HG03045 (cell line): ENCODE measurements around the gene DPYSL3.
A peak's percentile ranks its signal among the peaks of the same experiment; 100 is the strongest.

Experiments
- ATAC-seq: cut with Tn5 transposase; IDR thresholded peaks from one replicate; pipeline ENCODE4 v1.9.1; 2021; ENCODE audit warnings: mild to moderate bottlenecking, moderate library complexity; ENCODE audit not compliant: unreplicated experiment

The DPYSL3 gene

DNA sequence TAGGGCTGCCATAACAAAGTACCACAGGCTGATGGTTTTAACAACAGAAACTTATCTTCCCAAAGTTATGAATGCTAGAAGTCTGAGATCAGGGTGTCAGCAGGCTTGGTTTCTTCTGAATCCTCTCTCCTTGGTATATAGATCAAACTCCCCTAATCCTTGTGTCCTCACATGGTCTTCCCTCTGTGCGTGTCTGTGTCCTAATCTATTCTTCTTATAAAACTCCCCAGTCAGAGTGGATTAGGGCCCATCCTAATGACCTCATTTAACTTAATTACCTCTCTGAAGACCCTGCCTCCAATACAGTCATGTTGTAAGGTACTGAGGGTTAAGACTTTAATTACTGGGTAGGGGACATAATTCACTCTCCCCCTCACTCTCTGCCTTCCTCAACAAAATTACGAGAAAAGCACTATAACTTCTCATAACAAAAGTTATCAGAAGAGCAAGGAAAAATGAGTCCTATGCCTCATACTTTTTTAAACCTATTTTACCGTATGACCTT, 68.6 kb downstream of the DPYSL3 start:
- ATAC-seq, result no peak

DNA sequence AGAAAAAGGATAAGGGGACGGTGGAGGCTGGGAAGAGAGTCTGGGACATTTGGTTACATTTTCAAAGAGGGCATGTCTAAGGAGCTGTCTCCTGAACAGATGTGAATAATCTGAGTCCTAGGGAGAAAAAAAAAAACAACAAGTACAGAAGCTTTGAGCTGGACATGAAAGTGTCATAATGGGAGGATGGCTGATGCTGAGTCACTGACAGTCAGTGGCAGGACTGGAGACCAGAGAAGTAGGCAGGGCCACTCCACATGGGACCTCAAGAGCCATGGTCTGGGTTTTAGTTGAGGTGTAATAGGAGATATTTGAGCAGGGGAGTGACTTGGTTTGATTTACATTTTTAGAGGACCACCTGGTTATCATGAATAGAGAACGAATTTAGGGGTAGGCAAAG, 70.6 kb downstream of the DPYSL3 start:
- no peak for ATAC-seq

DNA sequence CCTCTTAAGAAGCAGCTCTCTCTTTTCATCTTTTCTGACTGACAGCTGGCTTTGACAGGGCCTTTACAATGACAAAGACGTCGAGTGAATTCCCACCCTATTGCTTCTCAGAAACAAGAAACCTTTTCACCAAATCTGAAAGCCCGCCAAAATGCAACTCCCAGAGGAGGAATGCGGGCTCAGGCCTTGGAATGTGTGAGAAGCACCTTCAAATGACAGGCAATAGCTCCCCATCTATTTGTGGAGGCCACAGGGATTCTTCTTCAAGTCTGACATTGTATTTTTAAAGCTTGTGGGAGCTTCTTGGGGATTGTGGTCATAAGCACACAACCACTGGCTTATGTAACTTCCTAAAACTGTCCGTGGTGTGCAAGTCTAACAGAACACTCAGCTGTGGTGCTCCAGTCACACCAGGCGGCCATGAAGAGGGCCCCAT, 72.7 kb downstream of the DPYSL3 start:
- ATAC-seq, result no peak

DNA sequence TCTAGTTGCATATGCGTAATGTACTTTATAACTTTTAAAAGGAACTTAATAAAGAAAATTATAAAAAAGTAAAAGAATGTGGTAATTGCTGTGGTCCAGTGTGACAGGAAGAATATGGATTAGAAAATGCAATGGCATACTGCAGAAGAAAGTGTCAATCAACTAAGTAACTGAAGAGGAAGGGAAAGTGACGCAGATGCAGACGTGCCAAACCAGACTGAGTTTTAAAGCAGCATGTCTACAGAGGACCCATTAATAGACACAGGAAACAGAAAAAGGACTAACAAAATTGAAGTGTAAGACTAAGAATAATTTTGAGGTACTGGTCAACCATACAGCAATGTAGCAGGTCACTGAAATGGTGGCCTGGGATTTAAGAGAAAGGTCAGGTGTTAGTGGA, 73.3 kb downstream of the DPYSL3 start:
- no peak for ATAC-seq

DNA sequence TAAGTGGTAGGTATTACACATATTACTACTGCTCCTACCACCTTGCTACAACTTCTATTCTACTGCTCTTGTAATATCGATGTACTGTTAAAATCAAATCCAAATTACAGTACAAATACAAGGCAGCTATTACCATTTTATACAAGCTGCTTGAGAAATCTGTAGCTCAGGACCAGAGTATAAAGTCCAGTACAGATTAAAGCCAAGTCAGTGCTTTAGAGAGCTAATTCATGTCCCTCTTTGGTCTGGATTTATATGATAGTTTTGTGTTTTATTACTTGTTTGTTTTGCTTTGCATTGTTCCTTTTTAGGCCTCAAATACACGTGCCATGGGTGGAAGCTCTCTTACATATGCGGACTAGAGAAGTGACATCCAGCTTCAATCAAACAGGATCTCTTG, 75.8 kb downstream of the DPYSL3 start:
- ATAC-seq, result no peak

DNA sequence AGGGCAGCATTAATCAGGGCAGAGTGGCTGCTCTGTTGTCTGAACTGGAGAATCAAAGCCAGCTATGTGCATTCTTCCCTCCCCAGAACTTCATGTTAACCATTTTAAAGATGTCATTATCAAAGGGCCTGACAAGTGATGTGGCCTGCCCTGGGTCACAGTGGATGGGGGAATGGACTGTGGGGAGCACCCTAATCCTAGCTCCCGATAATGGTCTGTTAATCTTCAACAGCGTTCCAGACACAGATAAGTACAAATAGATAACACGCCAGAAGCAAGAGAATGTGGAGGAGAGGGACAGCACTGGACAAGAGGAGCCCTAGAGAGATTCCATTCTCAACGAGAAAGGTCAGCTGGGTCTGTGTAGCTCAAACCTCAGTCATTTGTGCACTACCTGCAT, 77.5 kb downstream of the DPYSL3 start:
- ATAC-seq, result no peak

DNA sequence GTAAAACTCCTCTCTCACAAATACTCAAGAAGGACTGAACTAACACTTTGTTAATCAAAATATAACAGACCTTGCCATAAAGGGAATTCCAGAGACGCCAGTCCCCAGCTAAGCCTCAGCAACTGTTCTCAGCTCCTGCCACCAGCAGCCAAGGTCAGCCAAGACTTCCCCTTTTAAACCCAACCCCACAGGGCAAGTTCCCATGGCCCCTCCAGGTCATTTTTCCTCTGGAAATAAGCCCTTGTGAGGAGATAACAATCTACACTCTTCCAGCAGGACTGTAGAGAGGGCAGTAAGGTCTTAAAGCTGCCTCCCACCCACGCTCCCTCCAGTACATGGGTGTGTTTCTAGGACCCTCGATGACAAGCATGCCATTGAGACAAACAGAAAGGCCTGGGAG, 78.3 kb downstream of the DPYSL3 start:
- no peak for ATAC-seq

DNA sequence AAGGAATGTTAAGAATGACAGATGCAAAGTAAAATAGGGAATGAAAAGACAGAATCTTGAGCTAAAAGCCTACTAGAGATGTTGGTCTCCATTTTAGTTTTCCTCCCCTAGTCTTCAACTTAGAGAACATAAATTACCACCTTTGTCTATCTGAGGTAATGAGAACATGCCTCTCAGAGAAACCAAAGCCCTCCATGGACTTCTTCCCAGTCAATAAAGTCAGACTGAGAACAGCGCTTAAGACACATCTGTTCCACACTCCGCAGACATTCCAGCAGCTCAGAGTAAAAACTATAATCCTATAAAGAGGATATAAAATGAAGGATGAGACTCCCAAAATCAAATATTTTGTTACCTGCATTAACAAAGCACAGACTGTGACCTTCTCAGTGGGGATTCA, 79.2 kb downstream of the DPYSL3 start:
- no peak for ATAC-seq

DNA sequence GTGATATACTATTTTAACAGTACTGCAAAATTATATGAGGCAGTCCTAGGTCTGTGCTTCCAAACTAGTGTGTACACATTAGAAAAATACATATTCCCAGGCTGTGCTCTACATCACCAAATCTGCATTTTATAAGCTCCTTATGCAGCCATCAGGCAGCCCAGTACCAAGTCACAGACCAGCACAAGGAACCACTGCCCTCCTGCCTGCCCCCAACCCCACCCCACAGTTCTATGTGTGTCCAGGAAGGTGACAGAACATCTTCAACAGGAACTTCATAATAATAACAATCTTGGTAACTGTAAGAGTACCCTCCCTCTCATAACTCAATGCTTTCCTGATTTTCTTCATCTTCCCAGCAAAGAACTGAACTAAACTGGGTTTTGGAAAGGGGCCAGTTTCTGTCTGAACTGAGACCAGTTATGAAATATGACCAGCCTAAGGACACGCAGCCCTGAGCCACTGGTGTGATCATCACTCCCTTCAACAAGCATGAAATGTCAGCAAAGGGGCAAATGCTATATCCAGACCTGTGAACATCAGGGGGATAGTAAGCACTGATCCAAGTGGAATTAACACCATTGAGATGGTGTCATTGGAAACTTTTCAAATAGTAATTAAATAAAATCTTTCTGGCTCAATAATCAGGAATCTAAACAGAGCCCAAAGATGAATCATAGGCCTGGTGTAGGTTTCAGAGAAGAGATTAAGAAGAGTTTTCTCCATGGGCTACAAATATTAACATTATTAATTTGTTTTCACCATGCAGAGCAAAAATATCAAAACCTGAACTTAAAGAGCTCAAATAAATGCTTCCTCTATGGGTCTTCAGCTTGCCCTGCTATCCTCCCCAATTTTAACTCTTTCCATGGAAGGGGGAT, 82.1 kb downstream of the DPYSL3 start:
- ATAC-seq, result no peak

DNA sequence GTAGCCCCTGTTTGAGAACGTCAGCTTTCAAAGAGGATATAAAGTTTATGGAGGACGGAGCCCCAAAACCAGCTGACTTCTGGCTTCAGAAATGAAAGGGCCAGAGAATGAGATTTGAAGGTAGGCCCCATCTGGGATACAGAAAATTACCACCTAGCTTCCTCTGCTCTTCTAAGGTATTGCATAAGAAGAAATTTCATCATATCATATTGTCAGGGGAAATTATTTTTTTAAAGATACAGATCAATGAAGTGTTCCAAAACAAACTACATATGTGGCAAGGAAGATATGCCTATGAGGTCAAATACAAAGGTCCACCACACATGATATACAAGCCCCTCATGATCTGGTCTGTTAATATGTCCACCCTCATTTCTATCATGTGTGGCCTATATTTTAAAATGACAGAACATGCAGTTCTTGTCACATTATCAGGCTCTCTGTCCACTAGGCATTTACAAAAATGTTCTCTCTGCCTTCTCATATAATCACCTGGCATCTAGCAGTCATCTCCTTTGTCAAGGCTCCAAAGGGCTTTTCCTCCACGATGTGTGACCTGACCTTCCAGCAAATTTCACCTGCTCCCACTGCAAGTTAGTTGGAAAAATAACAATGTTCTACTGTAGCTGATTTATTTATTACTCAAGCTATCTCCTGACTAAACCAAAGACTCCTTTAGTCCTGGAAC, 83.1 kb downstream of the DPYSL3 start:
- no peak for ATAC-seq

DNA sequence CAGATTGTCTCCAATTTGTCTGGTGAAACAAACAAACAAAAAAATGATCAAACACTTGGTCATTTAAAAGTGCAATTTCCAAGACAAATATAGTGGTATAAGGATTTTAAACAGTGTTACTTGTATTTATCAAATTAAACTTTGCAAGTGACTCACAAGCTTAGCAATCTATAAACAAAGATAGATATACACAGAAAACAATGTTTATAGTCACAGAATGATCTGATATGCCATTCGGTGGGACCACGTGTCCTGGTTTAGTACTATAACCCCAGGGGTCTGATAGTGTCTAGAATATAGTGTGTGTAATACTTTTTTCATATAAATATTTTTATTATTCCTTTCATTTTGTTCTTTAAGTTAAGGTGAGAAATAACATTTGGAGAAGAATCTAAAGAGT, 91.3 kb downstream of the DPYSL3 start:
- no peak for ATAC-seq

DNA sequence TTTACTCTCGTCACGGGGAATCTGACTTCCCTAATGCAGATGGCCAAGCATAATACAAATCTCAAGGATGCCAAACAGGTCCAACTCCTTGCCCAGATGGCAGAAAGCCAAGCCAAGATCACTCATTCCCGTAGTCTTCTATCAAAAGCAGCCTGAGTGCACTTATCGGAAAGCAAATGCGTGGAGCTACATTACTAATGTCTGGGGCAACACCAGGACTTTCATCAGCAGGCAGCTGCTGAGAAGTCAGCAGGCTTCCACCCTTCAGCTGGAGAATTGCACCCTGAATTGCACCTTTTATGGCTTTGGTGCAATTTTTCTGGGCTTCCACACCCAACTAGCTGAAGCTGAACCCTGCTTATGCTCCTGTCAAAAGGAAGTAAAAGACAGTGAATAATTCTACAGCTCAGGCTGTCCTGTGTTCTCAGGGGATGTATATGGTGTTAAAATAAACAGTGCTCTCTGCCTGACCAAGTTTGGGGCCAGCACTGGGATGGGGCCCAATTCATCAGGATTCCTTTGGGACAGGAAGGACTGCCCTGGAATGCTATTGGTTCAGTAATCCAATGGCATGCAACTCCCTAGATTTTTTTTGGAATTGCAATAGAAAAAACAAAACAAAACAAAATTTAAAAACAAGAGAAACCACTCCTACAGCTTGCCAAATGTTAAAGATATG, 92.6 kb downstream of the DPYSL3 start:
- no peak for ATAC-seq

DNA sequence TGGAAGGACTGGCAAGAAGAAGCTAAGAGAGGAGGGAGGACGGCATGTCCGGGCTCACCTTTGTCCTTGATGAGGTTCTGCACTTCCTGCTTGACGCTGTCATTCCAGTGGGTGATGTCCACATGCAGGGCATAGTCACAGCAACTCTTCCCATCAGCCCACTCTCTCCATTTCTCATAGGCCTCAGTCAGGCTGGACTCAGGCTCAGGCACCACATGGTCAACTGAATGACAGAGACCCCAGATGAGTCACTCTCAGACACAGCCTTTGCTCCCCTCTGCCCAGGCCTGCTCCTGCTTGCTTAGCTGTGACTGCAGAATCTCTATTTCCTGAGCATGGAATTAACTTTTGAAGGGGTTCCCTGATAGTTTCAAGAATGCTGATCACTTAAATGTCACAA, 94.2 kb downstream of the DPYSL3 start:
- no peak for ATAC-seq

DNA sequence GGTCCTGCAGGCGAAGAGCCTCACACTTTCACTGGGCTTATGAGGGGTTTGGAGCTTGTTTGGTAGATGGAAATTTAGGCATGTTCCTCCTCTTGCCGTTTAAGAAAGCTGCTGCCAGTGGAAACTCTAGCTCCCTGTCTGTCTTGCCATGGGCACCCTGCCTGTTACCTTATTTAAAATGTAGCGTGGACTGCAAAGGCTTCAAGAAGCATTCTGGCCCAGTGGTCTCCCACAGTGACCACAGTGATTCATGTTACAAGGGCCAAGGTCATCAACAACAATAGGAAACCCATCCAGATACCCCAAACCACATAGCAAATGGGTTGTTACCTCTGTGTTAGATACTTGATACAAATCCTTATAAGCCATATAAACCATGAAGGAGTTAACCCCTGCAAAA, 96.6 kb downstream of the DPYSL3 start:
- ATAC-seq, result no peak

DNA sequence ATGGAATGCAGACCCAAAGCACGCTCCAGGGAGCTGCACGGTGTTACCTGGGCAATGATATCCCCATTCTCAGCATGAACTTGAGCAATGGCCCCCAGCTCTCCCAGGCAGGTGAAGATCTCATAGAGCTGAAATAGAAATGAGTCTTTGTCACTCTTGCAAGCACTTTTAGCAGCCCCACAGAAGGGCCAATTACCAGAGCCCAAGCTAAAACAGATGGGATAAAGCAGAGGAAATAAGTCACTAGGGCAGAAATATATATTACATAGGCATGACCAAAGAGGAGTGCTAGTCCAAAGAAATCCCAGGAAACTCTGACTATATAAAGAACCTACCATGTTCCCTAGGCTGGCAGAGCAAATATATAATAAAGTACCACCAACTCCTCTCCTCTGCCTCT, 97.3 kb downstream of the DPYSL3 start:
- no peak for ATAC-seq

DNA sequence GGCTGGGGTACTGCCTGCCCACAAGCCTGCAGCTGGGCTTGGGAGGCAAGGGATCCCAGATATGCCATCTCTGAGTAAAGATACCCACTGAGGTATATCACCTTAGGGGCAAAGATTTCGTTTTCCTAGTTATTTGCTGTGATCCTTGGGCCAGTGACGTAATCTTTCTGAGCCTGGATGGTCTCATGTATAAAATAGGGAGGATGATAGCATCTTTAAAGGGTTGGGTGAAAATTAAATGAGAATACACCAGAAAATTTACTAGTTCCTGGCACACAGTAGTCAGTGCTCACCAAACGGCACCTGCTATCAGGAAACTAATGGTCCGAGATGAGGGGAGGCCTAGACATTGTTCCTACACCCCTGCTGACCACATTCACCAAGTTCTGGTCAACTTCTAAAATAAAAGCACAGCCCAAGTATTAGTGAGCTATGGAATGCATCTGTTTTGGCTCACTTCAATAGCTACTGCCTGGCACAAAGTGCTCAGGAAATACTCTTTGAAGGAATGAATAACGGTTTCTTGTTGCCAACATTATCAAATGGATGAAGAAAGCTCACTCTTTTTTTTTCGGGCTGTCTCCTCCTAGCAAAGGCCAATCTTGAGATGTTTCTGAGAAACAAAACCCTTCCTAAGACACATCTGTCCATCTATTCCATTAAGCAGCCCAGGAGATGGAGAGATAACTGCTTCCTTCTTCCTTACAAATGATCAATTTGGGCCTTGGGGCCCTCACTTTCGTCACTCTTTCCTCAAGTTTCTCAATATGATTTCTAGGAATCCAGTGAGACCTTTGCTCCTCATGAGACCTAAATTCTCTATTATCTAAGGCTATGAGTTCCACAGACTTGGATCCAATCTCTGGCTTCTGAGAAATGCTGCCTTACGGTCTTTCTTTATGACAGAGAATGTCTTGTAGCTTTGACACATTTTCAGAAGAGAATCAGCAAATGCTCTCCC, 98.2 kb downstream of the DPYSL3 start:
- ATAC-seq, result no peak

DNA sequence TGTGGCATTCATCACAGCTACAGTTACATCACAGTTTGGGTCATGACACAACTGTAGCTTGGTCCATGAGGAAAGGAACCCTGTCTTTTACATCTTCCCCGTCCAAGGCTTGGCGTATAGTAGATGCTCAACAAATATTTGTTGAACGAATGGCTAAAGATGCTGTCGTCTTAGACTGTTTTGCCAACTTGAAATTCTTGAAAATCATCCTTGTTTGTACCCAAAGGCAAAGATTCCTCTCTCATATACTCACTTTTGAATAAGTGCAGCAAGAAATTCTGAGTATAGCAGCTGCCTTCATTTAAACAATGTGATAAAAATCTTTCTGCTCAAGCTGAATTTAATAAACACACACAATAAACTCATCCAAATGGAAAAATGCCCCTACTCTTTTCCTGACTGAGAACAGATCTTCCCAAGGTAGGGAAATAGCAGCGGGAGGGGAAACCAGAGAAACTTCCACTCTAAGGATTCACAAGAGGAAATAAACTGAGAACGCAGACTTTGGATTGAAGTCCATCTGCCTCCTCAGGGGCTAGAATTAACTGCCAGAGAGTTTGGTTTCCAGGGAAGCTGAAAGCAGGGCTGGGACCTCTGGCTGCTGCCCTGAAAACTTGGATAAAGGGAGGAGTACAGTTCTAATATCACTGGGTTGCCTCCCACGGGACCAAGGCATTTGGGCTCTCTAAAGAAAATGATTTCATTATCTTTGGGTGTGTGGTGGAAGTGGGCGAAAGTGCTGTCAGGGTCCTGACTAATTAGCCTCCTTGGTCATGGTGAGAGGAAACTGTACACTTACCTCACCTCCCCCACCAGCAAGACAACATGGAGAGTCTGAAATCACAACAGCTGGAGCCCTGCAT, 99.1 kb downstream of the DPYSL3 start:
- ATAC-seq, result no peak

DNA sequence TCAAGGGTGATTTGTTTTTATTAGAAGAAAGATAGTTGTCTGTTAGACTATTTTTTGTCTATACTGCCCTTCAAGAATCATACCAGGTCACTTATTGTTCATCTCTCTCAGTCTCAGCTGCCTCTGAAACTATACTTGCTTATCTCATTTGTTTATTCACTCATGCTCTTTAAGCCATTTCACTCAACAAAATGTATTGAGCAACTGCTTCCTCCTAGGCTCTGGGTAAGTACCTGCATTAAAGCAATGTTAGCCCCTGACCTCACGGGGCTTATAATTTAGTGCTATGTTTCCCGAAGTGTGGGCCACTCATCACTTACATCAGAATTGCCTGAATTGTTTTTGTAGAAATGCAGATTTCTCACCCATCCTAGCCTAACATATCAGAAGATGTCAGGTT, 100.9 kb downstream of the DPYSL3 start:
- no peak for ATAC-seq

DNA sequence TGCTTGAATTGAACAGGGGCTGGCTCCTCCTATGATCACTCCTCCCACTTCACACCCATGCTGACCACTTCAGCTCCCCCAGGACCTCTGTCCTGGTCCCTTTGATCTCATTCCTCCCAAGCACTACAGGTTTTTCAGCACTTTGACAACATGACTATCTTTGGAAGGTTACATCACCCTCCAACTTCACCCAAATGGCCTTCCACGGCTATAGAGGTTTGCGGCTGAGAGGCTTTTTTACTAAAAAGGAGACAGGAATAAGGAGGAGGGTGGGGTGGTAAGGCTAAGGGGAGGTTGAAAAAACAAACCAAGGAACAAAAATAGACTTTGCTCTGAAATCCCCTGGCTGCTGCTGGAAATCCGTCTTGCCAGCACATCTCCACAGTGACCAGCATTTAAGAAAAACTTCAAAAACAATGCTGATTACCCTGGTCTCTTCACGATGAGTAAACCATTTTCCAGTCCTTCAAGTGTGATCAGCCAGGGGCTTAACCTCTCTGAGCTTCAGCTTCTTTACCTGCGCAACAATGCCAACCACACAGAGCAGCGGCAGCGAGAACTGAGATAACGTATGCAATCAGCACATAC, 102.7 kb downstream of the DPYSL3 start:
- peak; percentile 28 for ATAC-seq
